ENCODE data around the gene PUS1.
"Not testable (repeated sequence)": the region's sequence is repeated elsewhere in the genome, so short reads cannot be mapped to it uniquely, and the experiment has no call there.

The PUS1 gene

DNA sequence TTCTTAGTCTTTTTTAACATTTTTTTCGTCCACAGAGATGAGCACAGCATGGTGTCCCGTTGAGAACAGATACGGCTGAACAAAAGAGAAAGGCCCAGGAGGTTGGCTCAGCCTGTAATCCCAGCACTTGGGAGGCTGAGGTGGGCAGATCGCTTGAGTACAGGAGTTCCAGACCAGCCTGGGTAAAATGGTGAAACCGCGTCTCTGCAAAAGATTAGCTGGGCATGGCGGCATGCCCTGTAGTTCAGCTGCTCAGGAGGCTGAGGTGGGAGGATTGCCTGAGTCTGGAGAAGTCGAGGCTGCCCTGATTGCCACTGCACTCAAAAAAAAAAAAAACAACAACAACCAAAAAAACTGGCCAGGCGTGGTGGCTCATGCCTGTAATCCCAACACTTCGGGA is 14.8 kb downstream of the PUS1 start:
- TF ChIP-seq POLR2A (IDR thresholded peaks at IDR 0.05; ENCODE audit: low read depth, low read length) = no peak
- DNase-seq (ENCODE audit: insufficient read length, low spot score) = no peak

GRCh38 chr12:131944601-131945251 is 15.7 kb downstream of the PUS1 start:
- TF ChIP-seq POLR2A (IDR thresholded peaks at IDR 0.05; ENCODE audit: low read depth, low read length) = no peak
- FAIRE-seq = no peak
- no peak for DNase-seq (ENCODE audit: insufficient read length, low spot score)

More for the DNA sequence above, 14.8 kb downstream of the PUS1 start:
- FAIRE-seq = no peak

DNA sequence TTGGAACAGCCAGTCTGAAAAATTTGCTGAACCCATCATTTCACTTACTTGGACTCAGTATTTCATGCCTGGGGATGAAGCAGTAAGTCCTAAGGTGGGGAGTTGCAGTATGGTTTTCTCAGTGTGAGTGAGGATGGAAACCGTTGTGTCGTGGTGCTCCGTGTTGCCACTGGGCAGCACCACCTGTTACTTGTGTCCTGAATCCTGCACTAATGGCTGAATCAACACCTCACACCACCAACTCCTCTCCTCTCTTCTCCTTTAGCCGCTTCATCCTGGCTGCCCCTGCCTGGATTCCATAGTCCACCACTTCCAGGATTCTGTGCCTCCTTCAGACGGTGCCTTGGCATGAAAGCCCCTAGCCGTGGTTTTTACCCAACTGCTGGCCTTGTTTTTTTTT is 17.7 kb downstream of the PUS1 start:
- no peak for DNase-seq (ENCODE audit: insufficient read length, low spot score)
- no peak for TF ChIP-seq POLR2A (IDR thresholded peaks at IDR 0.05; ENCODE audit: low read depth, low read length)
- no peak for FAIRE-seq

GRCh38 chr12:131947482-131948027 is 18.5 kb downstream of the PUS1 start:
- no peak for TF ChIP-seq POLR2A (IDR thresholded peaks at IDR 0.05; ENCODE audit: low read depth, low read length)
- no peak for FAIRE-seq
- no peak for DNase-seq (ENCODE audit: insufficient read length, low spot score)

GRCh38 chr12:131948166-131948712 is 19.2 kb downstream of the PUS1 start:
- FAIRE-seq = no peak
- DNase-seq (ENCODE audit: insufficient read length, low spot score) = no peak
- no peak for TF ChIP-seq POLR2A (IDR thresholded peaks at IDR 0.05; ENCODE audit: low read depth, low read length)

- FAIRE-seq; DNase-seq (ENCODE audit: insufficient read length, low spot score): not testable (repeated sequence)
These were observed 19.8 kb downstream of the PUS1 start for GRCh38 chr12:131948713-131949430.

DNA sequence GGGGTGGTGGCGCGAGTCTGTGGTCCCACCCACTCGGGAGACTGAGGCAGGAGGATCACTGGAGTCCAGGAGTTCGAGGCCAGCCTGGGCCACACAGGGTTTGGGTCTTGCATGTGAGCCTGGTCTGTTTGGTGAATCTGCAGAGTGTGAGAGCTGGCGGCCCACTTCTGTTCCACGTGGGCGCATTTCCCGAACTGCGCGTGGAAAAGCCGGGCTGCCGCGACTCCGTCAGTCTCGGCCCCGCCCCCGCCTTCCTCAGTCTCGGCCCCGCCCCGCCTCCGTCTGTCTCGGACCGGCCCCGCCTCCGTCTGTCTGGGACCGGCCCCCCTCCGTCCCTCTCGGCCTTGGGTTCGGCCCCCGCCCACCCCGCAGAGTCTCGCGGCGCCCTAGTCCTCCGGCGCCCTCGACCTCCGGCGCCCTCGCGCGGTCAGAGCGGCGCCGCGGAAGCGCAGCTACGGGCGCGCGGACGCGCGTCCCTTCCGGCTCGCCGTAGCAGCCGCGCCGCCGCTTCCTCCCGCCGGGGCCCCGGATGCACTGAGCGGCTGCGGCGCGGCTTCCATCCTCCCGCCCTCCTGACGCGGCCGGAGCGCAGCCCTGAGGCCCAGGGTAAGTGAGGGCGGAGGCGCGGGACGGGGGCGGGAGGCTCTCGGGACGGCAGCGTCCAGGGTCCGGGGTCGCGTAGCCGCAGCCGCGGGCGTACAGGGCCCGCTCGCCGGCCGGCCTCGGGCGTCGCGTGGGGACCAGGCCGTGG is 20.5 kb downstream of the PUS1 start, which contains the start of gene EP400:
TSS of gene EP400 (plus strand) at position 512 of the 751 bp plus-strand sequence. CDS start 10,678 bp downstream, outside the sequence.
- DNase-seq (ENCODE audit: insufficient read length, low spot score) (peak; percentile 93), FAIRE-seq (no peak)
- peak; percentile 74 for TF ChIP-seq POLR2A (IDR thresholded peaks at IDR 0.05; ENCODE audit: low read depth, low read length)

- no peak for FAIRE-seq
- TF ChIP-seq POLR2A (IDR thresholded peaks at IDR 0.05; ENCODE audit: low read depth, low read length) = no peak
- no peak for DNase-seq (ENCODE audit: insufficient read length, low spot score)
These were observed 21.3 kb downstream of the PUS1 start for GRCh38 chr12:131950182-131950913.

DNA sequence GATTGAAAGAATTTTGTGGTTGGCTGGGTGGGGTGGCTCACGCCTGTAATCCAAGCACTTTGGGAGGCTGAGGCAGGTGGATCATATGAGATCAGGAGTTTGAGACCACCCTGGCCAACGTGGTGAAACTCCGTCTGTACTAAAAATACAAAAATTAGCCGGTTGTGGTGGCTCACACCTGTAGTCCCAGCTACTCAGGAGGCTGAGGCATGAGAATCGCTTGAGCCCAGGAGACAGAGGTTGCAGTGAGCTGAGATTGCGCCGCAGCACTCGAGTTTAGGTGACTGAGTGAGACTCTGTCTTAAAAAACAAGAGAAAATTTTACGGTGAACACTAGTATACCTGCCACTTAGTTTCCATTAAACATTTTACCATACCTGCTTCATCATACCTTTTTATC is 24.7 kb downstream of the PUS1 start:
- not testable (repeated sequence) for FAIRE-seq; DNase-seq (ENCODE audit: insufficient read length, low spot score)

GRCh38 chr12:131954460-131954859 is 25.4 kb downstream of the PUS1 start:
- not testable (repeated sequence) for FAIRE-seq; DNase-seq (ENCODE audit: insufficient read length, low spot score)

DNA sequence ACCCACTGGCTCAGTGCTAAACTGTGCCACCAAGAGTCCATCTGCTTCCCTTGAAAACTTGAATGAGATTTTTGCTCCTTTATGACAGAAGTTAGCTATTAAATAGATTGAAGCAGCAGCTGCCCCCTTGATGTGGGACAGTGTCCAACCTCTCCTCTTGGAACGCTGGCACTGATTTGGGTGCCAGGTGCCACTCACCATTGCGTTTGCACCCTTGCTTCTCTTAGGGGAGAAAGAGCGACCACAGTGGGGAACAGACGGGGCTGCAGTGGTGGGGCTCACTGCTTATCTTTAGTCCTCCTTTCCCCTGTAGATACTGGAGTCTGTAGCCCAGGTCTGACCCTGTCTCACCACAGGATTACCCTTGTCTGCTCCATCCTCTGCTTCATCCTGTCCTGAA is 30.0 kb downstream of the PUS1 start:
- TF ChIP-seq POLR2A (IDR thresholded peaks at IDR 0.05; ENCODE audit: low read depth, low read length) = no peak
- no peak for DNase-seq (ENCODE audit: insufficient read length, low spot score)
- no peak for FAIRE-seq

- no peak for FAIRE-seq
These were observed 30.8 kb downstream of the PUS1 start for GRCh38 chr12:131959641-131960589.

DNA sequence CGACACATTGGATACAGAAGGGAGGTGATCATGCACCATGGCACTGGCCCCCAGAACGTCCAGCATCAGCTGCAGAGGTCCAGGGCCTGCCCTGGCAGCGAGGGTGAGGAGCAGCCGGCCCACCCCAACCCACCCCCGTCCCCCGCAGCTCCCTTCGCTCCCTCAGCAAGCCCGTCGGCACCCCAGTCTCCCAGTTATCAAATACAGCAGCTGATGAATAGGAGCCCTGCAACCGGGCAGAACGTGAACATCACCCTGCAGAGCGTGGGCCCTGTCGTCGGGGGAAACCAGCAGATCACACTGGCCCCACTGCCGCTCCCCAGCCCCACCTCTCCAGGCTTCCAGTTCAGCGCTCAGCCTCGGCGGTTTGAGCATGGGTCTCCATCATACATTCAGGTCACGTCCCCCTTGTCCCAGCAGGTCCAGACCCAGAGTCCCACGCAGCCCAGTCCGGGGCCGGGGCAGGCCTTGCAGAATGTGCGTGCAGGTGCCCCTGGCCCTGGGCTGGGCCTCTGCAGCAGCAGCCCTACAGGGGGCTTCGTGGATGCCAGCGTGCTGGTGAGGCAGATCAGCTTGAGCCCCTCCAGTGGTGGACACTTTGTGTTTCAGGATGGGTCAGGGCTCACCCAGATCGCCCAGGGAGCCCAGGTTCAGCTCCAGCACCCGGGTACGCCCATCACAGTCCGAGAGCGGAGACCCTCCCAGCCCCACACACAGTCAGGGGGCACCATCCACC is 31.7 kb downstream of the PUS1 start:
- not testable (repeated sequence) for FAIRE-seq; DNase-seq (ENCODE audit: insufficient read length, low spot score)

More at GRCh38 chr12:131959641-131960589, 30.8 kb downstream of the PUS1 start:
- TF ChIP-seq POLR2A (IDR thresholded peaks at IDR 0.05; ENCODE audit: low read depth, low read length) = no peak
- DNase-seq (ENCODE audit: insufficient read length, low spot score) = no peak

GRCh38 chr12:131961328-131961727 is 32.3 kb downstream of the PUS1 start:
- not testable (repeated sequence) for FAIRE-seq; DNase-seq (ENCODE audit: insufficient read length, low spot score)
